LNCAP (cell line): Measurements from ENCODE around the gene OR10A3.

Source experiments
- CTCF ChIP-seq: fragments of 450-650 bp; IDR thresholded peaks from 2 replicates; pipeline ENCODE4 v1.5.1; 2017; ENCODE audit warnings: mild to moderate bottlenecking

OR10A3 gene

GRCh38 chr11:7931168-7931567 lies 10.3 kb downstream of the OR10A3 start, which contains the start of gene OR10A6:
TSS of gene OR10A6 (minus strand) at chr11:7931268. CDS start at chr11:7928662, 2,606 bp downstream.
- TF ChIP-seq CTCF: no peak

GRCh38 chr11:7927635-7928034 lies 13.9 kb downstream of the OR10A3 start:
- TF ChIP-seq CTCF: no peak

GRCh38 chr11:7924536-7924935 lies 17.0 kb downstream of the OR10A3 start:
- TF ChIP-seq CTCF: no peak

GRCh38 chr11:7918141-7918540 lies 23.4 kb downstream of the OR10A3 start:
- no peak for TF ChIP-seq CTCF

GRCh38 chr11:7911011-7911410 lies 30.5 kb downstream of the OR10A3 start:
- TF ChIP-seq CTCF: no peak

GRCh38 chr11:7910286-7910788 lies 31.2 kb downstream of the OR10A3 start:
- no peak for TF ChIP-seq CTCF

- no peak for TF ChIP-seq CTCF
Observed at GRCh38 chr11:7909585-7910285, 31.8 kb downstream of the OR10A3 start.

- no peak for TF ChIP-seq CTCF
Observed at GRCh38 chr11:7907121-7907520, 34.4 kb downstream of the OR10A3 start.
